Measurements from ENCODE around the gene WDPCP. TPM values are rescaled to one million over a fixed set of nuclear protein-coding genes. Genes with fewer than 3 reads are reported as not detected.

Gene WDPCP
- total and polyA plus RNA-seq, 2 of the 8 experiments (the other 6 are each of a cell fraction or from before 2014, with no cell fraction given): 9.3 to 25.8 TPM

- TF ChIP-seq CHD7 (IDR thresholded peaks at IDR 0.05; ENCODE audit: insufficient replicate concordance, low read length) (no peak), ASH2L (IDR thresholded peaks at IDR 0.05; ENCODE audit: low read length) (no peak), CBX5 (IDR thresholded peaks at IDR 0.05; ENCODE audit: low read depth, low read length) (no peak), POU5F1 (IDR thresholded peaks at IDR 0.05; ENCODE audit: low read depth, low read length) (no peak)
Measured at GRCh38 chr2:63562751-63563150, 25.5 kb downstream of the WDPCP start (continued).
